GM21367 (cell line): Measurements from ENCODE around the gene C14orf180.

Source experiments
- ATAC-seq: cut with Tn5 transposase; IDR thresholded peaks from one replicate; pipeline ENCODE4 v1.9.1; 2021; ENCODE audit not compliant: unreplicated experiment

The C14orf180 gene

GRCh38 chr14:104591506-104592291, 12.1 kb downstream of the C14orf180 start:
- no peak for ATAC-seq

GRCh38 chr14:104592292-104592672, 12.7 kb downstream of the C14orf180 start:
- no peak for ATAC-seq

- no peak for ATAC-seq
These were observed 13.2 kb downstream of the C14orf180 start for GRCh38 chr14:104592785-104593184.

GRCh38 chr14:104593241-104593701, 13.7 kb downstream of the C14orf180 start:
- no peak for ATAC-seq

GRCh38 chr14:104593710-104594136, 14.2 kb downstream of the C14orf180 start:
- no peak for ATAC-seq

- ATAC-seq, result no peak
These were observed 14.9 kb downstream of the C14orf180 start for GRCh38 chr14:104594310-104595046.

GRCh38 chr14:104595116-104595675, 15.6 kb downstream of the C14orf180 start:
- ATAC-seq, result no peak

GRCh38 chr14:104595911-104596450, 16.4 kb downstream of the C14orf180 start:
- ATAC-seq, result no peak

- no peak for ATAC-seq
These were observed 16.9 kb downstream of the C14orf180 start for GRCh38 chr14:104596451-104596918.

- ATAC-seq, result no peak
These were observed 17.4 kb downstream of the C14orf180 start for GRCh38 chr14:104596927-104597351.

GRCh38 chr14:104597576-104597975, 18.0 kb downstream of the C14orf180 start:
- ATAC-seq, result no peak

GRCh38 chr14:104598039-104598909, 18.7 kb downstream of the C14orf180 start:
- no peak for ATAC-seq

- no peak for ATAC-seq
These were observed 19.3 kb downstream of the C14orf180 start for GRCh38 chr14:104598910-104599273.

GRCh38 chr14:104599446-104599845, 19.9 kb downstream of the C14orf180 start:
- no peak for ATAC-seq

GRCh38 chr14:104600141-104600643, 20.6 kb downstream of the C14orf180 start:
- no peak for ATAC-seq

GRCh38 chr14:104600805-104601204, 21.2 kb downstream of the C14orf180 start:
- ATAC-seq, result no peak

GRCh38 chr14:104601786-104602185, 22.2 kb downstream of the C14orf180 start:
- no peak for ATAC-seq

GRCh38 chr14:104602315-104602932, 22.9 kb downstream of the C14orf180 start:
- no peak for ATAC-seq

- ATAC-seq, result no peak
These were observed 23.4 kb downstream of the C14orf180 start for GRCh38 chr14:104602933-104603325.
